Activated CD4-positive, alpha-beta T cell treated with anti-CD3 and anti-CD28 coated beads for 4 hours (primary cell): ENCODE data around the gene USP3.
A peak's percentile ranks its signal among the peaks of the same experiment; 100 is the strongest.

Experiments used
- DNase-seq, 2 donors: peaks; one replicate each; pipeline ENCODE4 v3.0.0-alpha.2; 2020

The USP3 gene, protein sequence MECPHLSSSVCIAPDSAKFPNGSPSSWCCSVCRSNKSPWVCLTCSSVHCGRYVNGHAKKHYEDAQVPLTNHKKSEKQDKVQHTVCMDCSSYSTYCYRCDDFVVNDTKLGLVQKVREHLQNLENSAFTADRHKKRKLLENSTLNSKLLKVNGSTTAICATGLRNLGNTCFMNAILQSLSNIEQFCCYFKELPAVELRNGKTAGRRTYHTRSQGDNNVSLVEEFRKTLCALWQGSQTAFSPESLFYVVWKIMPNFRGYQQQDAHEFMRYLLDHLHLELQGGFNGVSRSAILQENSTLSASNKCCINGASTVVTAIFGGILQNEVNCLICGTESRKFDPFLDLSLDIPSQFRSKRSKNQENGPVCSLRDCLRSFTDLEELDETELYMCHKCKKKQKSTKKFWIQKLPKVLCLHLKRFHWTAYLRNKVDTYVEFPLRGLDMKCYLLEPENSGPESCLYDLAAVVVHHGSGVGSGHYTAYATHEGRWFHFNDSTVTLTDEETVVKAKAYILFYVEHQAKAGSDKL

DNA sequence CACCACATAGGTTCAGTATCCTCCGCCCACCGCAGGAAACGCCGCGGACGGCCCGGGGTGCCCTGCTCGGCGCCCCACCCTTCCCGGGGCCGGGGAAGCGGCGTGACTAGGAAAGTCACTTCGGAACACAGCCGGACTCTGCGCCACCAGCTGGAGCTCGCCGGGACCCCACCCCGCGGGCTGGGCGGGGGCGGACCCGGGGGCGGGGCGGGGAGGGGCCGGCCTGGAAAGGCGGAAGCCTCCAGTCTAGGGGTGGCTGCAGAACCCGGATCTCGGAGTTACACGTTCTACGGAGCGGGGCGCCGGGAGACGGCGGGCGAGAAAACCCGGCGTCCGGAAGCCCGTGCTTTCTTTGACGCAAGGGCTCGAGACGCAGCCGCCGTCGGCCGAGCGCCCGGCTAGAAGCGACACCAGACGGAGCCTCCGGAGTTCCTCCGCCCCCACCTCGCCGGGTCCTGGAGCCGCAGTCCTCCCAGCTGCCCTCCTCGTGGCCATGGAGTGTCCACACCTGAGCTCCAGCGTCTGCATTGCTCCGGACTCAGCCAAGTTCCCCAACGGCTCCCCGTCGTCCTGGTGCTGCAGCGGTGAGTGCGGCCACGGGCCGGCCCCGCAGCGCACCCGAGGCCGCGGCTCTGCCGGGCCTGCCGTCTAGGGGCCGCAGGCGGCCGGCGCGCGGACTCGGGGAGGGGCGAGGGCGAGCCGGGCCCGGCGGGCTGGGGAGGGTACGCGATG, at the start of gene USP3:
Gene USP3 (plus strand): TSS at position 347 of the 732 bp plus-strand sequence. CDS start 147 bp downstream, at position 494.
- peak; percentile 93 to 94 for DNase-seq

DNA sequence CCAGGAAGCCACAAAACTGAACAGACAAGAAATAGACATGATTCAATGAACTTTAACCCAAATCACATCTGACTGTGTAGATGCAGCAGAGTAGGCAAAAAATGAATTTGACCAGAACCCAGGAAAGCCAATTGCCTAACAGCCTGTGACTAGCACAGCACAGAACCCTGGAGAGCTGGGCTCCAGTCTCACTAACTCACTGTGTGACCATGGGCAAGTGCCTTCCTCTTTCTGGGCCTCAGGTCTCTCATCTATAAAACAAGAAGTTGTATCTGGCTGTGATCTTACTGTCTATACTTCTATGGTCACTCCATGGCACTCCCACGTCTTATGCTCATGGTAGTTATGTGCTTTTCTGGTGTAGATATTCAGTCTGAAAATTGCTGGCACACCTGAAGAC, 48.1 kb upstream of the USP3 start:
- DNase-seq, result no peak

DNA sequence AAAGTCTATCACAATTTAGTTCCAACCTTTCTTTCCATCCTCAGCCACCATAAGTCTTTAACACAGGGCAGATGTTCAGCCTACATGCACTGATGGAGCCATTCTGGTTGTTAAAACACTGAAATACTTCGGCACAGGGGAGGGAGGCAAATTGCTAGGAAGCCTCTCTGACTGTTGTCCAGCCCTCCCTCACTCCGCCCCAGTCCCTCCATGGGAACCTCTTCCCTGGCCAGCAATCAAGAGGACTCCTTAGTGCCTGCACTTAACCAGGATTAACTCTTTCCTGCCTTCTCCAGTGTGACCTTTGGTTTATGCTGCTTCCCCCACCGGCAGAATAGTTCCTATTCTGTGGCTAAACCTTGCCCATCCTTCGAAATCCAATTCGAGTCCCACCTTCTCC, 47.0 kb upstream of the USP3 start:
- no peak for DNase-seq

DNA sequence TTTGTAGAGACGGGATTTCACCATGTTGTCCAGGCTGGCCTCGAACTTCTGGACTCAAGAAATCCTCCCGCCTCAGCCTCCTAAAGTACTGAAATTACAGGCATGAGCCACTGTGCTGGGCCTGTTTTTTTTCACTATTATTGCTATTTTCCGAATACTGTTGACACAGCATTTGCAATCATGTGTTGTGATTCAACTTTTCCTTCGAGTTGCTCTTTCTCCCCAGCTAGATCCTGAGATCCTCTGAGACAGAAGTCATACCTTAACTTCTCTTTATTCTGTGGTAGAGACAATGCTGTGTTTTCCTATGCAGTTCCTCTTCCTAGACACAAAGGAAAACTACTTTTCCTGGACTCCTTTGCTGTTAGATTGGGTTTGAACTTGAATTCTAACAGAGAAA, 46.4 kb upstream of the USP3 start:
- DNase-seq, result no peak

DNA sequence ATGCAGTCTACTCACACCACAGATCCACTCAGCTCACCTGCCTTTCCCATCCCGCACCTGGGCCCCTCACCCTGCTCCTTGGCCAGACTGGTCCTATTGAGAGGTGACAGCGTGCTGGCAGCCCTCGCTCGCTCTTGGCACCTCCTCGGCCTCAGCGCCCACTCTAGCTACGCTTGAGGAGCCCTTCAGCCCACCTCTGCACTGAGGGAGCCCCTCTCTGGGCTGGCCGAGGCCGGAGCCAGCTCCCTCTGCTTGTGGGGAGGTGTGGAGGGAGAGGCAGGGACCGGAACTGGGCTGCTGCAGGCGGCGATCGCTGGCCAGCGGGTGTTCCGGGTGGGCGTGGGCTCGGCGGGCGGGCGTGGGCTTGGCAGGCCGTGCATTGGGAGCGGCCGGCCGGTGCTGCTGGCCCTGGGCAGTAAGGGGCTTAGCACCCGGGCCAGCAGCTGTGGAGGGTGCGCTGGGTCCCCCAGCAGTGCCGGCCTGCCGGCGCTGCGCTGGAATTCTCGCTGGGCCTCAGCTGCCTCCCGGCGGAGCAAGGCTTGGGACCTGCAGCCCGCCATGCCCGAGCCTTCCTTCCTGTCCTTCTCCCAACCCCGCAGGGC, 45.5 kb upstream of the USP3 start:
- no peak for DNase-seq

DNA sequence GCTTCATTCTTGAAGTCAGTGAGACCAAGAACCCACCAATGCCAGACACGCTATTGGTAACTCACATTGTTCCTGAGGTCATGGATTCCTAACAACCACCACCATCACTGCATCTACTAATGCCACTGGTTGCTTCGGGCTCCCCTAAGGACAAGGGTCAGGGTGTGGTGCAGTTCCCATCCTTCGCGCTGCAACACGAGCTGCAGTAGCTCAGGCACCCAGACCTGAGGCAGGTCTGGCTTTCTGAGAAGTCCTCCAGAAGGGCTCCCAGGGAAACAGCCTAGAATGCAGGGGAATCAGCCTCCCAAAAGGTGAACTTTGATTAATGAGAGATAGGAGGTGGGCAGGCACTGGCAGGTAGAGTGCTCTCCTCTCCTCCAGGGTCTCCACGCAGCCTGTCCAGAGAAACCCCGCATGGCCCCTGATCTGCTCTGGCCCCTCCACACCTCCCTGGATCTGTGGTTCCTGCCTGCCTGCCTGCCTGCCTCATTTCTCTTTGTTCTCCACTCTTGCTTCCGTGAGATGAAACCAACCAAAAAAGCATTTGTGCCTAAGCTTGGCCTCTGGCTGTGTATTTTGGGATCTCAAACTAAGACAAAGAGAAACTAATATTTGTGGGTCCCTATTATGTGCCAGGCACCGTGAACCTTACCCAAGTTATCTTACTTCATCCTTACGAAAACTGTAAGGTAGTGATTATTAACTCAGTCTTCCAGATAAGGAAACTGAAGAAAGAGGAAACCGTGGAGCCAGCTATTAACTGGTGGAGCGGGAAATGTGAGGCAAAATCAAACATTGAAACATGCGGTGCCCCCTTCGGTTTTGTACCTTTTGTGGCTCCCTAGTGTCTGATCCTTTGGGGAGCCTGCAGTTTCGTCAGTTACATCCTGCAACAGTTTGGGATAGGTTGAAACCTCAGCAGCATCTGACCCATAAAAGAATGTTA, 43.9 kb upstream of the USP3 start:
- no peak for DNase-seq

DNA sequence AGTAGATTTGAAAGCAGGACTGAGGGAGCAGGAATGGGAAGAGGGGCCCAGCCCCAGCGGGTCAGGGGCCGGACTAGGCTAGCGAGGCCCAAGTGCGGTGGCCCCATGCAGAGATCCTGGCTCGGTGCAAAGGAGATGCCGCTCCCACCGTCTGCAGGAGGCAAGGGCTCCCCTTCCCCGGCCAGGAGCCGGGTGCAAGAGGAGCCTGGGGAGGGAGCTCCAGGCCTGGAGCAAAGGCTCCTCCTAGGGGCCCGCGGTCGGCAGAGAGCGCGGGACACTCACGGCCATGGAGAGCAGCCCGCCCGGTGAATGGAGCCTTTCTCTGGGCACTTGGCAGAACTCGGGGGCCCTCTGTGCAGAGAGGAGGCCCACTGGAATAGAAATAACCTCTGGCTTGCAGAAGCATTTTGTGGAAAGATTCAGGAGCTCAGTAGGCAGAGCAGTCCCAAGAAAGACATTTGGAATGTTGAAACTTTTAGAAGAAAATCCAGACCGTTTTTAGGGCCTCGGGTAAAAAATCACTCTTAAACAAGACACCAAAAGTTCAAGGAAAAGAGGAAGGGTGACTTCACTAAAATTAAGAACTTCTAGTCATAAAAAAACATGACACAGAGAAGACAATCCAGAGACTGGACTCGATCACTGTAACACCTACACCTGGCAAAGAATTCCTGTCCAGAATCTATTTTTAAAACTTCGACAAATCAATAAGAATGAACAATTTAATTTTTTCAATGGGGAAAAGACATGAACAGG, 43.0 kb upstream of the USP3 start:
- DNase-seq, result no peak

DNA sequence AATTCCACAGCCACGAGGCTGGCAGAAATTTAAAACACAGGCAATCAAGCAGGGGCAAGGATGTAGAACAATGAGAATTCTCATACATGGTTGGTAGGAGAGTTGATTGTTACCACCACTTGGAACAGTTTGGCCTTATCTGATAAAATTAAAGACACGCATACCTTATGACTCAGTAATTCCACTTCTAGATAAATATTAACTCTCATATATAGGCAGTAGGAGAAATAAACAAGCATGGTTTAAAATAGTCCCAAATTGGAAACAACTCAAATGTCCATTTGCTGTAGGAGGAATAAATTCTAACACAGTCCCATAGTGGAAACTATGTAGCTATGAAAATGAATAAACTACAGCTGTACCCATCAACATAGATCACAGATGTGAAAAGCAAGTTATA, 42.3 kb upstream of the USP3 start:
- no peak for DNase-seq

DNA sequence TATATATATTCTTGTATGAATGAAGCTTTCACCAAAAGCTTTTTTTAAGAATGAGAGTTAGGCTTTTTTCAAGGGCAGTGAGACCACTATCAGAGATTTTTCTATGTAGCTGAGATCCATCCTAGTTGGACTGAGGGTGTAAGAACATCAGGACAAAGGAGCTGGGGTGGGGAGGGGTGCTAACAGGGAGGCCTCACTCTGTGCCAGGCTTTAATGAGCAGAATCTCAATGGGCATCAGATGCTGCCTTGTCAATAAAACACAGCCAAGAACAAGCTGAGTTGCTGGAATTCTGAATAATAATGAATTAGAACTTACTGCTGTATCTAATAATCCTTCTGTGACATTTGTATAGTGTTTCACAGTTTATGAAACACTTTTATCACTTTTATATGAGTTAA, 41.4 kb upstream of the USP3 start:
- no peak for DNase-seq

DNA sequence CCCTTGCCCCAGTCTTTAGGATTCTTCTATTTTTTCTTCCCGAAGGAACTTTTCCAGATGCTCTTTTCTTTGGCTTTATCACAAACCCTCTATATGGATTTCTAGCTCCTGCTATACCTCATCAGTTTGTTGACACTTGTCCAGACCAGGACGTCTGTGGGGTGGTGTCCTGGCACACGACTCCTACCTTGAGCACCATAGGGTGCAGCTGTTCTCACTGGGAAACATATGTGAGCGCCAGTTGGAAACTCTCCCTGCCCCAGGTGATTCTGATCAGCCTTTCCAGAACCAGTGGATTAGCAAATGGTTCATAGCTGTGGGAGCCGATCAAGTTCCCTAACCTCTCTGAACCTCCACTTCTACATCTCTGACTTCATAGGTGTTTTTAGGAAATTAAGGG, 40.6 kb upstream of the USP3 start:
- DNase-seq, result no peak

DNA sequence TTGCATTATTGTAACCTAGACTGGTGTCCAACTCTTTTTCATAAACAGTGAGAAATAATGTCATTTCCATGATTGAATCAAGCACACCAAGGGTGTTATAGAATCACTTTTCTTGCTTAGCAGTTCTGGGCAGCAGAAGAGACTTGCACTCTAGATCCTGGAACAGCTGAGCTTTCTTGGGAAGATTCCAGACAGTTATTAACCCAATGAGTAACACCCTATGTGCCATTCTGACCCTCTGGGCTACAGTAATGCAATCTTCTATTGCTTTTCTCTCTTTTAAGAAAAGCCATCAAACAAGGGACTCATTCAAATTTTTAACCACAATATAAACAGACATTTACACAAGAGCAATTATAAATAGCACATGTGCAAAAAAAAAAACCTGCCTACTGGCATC, 39.3 kb upstream of the USP3 start:
- DNase-seq, result no peak

DNA sequence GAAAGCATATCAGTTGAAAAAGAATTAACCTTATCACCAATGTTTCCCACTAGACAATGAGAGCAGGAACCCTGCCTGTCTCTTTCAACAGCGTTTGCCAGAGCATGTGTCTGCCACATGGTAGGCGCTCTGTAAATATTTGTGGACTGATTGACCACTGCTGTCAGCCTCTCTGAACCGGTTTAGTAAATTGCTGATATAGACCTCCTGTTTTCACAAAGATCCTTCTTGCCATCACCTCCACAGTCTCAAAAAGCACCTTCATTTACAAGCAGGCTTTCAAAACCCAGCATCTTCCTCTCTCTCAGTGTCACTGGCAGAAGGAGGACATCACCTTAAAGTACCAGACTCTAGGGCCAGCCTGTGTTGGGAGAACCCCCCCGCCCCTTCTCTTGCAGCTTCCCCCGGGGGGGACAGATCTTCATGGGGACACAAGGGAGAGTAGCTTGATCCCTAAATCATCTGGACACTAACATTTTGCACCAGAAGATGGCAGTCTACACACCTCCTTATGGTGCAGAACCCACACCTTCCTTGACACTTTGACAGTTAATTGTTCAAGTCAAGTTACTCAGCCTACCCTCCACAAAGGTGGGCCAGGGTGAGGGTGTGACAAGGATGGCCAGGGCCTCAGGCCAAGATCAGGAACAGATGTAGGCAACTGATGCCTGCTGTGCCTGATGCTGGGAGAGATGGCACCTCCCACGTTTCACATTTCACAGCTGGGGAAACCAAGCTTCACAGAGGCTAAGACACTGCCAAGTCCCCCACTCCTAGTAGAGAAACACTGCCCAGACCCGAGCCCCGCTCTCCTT, 37.8 kb upstream of the USP3 start:
- DNase-seq, result peak; percentile 53 to 67

DNA sequence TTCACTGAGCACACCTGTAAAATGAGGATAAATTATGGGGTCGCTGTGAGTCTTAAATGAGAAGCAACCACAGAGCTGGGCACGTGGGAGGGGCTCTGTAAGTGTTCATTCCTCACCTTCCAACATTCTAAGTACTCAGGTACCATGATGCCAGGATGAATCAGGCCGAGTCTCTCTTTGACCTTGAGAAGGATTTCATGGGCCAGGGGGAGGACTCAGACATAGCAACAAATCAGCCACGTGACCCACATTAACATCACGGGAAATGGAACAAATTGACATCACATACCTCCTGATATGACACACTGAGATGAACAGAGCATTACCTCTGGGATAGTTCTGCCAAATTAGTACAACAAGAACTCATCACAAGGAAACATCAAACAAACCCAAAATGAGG, 35.2 kb upstream of the USP3 start:
- peak; percentile 49 to 52 for DNase-seq

DNA sequence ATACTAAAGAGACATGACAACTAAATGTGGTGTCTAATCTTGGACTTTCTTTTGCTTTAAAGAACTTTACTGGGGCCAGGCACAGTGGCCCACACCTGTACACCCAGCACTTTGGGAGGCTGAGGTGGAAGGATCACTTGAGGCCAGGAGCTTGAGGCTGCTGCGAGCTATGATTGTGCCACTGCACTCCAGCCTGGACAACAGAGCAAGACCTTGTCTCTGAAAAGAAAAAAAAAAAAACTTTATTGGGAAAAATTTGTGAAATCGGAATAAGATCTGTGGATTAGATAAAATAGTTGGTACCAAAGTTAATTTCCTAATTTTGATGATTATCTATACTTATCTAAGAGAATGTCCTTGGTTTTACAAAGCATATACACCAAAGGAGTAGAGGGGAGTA, 34.4 kb upstream of the USP3 start:
- DNase-seq, result no peak

DNA sequence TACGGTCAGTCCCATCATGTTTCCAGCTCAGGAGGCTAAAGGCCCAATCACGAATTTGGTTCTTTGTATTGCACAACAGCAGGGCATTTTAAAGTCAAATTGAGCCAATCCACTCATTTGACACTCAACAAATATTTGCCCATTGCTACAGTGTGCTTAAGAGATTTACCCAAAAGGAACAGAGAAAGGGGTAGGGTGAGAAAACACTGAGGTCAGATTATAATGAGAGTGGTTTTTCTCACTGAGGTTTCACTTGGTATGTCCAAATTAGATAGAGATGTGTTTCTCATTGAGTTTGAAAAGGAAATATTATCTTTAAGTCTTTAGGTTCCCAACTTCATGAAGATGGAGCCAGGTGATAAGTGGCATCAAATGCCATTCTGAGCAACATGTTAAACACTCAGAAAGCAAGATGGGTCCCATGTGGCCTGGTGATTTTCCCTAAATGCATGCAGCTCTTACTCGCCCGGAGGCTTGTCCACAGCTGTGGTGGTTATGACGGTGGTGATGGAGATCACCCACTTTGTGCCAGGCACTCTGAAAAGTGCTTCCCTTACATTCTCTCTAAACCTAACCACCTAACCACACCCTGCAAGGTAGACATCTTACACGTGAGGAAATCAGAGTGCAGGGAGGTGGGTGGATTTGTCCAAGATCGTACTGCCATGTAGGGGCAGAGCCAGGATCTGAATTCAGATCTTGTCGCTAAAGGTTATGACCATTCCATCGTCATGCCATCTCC, 31.2 kb upstream of the USP3 start:
- DNase-seq, result no peak

DNA sequence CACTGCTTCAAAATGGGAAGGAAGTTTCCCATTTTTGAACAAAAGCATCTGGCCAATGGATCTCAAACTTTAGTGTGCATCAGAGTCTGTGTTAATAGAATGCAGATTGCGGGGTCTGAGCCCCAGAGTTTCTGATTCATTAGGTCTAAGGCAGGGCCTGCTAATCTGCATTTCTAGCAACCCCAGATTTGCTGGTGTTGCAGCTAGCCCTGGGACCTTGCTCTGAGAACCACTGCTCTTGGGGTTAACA, 30.7 kb upstream of the USP3 start:
- no peak for DNase-seq

DNA sequence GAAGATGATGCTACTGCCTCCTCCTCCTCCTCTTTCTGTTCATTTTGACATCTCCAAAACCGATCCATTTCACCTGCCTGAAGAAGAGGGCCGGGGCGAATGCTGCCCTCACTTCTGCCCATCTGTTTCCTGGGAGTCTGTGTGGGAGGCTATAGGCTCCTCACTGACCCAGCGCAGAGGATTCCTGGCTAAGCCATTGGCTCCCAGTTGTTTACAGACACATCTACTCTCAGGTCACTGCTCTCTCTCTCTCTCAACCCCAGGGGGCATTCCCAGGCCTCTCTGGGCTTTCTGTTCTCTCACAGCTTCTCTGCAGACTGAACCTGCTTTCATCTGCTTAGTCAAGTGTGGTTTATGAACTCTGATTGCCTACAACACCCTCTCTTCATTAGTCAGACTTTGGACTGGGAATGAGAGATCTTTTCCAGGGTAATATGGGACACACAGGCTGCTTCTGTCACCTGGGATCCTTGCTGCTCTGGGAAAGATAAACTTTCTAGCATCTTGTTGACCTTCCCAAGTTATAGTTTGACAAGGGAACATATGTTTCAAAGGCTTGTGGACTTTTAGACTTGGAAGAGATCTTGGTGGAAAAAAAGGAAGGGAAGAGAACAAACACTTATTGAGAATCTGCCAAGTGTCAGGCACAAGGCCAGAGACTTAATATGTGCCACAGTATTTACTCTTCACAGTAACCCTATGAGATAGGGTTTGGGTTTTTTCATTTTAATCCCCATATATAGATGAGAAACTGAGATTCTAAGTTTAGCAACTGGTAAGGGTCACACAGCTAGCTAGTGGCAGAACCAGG, 30.2 kb upstream of the USP3 start:
- DNase-seq, result peak; percentile 53 to 64

DNA sequence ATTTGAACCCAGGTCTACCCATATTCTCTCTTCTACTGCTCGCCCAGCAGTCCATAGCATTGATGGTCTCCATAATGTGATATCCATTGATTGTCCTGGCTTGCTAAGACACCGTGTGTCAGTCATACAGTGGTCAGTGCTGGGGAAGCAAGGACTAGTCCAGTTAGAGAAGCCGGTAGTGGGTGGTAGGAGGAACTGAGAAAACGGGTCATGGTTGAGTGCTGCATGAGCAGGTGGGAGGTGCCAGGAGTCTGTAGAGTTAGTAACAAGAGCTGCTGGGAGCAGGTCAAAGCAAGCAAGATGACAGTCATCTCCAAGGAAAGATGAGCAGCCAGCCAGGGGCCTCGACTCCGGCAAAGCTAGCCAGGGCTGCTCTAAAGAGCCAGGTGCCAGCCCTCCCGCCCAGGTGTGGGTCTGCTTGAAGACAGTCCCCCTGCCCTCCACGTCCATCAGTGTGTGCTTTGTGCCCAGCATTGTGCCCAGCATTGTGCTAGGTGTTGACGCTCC, 29.5 kb upstream of the USP3 start:
- no peak for DNase-seq

DNA sequence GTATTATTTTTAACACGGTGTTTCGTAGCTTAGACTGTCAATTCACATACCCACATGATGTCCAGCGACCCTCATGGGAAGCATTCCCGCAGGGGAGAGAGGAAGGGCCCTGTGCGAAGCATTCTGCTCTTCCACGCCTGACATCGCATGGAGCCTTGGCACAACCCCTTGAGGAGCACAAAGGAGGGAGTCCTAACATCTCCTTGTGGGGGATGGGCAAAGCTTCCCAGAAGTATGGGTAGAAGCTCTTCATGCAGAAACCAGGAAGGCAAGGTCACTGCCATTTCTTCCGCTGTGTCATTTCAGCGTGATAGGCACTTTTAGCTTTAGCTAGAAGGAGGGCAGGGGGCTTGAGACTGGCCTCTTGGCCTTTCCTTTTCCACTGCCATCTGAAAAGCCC, 28.7 kb upstream of the USP3 start:
- no peak for DNase-seq
